ENCODE data around the gene GTF3C2. TPM values are rescaled to one million over a fixed set of nuclear protein-coding genes. Genes with fewer than 3 reads are reported as not detected.

The GTF3C2 gene, protein sequence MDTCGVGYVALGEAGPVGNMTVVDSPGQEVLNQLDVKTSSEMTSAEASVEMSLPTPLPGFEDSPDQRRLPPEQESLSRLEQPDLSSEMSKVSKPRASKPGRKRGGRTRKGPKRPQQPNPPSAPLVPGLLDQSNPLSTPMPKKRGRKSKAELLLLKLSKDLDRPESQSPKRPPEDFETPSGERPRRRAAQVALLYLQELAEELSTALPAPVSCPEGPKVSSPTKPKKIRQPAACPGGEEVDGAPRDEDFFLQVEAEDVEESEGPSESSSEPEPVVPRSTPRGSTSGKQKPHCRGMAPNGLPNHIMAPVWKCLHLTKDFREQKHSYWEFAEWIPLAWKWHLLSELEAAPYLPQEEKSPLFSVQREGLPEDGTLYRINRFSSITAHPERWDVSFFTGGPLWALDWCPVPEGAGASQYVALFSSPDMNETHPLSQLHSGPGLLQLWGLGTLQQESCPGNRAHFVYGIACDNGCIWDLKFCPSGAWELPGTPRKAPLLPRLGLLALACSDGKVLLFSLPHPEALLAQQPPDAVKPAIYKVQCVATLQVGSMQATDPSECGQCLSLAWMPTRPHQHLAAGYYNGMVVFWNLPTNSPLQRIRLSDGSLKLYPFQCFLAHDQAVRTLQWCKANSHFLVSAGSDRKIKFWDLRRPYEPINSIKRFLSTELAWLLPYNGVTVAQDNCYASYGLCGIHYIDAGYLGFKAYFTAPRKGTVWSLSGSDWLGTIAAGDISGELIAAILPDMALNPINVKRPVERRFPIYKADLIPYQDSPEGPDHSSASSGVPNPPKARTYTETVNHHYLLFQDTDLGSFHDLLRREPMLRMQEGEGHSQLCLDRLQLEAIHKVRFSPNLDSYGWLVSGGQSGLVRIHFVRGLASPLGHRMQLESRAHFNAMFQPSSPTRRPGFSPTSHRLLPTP
- 109 TPM in 2 replicates for total RNA-seq (2021)
- long read RNA-seq, transcript GTF3C2-201 (19 exons, 3,882 nt) = major isoform, 53 of 154 reads
- long read RNA-seq, partial matches to known transcripts = 39 of 154 reads
- long read RNA-seq, other reads (novel, unspliced or antisense) = 58 of 154 reads

DNA sequence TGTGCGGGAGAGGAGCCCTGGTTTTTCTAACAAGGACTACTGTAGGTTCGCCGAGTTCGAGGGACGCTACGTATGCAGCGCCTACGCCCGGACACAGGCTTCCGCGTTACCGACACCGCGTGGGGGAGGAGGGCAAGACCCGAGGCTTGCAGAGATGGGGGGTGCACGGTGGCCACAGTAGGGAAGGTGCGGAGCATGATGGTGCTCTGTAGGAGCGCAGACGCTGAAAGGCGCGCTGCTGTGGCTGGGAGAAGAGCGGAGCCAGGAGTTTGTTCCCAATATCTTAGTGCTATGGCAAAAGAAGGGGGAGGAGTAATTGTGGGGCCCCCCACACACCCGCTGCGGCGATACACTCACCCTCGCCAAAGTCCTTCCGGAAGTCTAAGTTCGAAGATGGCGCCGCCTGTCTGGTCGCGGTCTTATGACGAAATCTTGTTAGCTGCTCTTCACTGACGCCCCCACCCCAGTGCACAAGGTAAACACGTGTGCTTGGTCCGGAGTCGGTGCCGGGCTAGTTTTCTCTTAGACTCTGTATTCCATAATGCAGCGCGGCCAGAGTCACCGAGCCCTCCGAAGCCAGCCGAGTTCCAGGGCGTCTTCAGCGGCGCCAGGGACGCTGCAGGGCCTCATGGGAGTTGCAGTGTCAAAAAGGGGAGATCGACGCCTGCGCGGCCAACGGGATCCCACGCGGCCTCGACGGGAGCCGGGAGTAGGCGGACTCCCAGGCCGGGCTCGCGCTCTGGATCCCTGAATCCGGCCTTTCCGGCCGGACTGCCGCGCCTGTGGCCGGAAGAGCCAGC, at the start of gene GTF3C2:
TSS of gene GTF3C2 (minus strand) at position 383 of the 800 bp plus-strand sequence. CDS start 13,210 bp downstream, outside the sequence.
- H2BK5ac ChIP-seq (ENCODE audit: insufficient read length, low read length) = peak within 1 kb of the TSS; percentile 73
- no peaks in the 10 kb centered on the region for H3K27me3 ChIP-seq (ENCODE audit: insufficient read depth, low read length)
- no peaks in the 10 kb centered on the region for H3K27me3 Mint-ChIP-seq (ENCODE audit: low read depth)
- peak within 1 kb of the TSS; percentile 98 for H3K14ac ChIP-seq (ENCODE audit: insufficient read depth, low read length)
- H3K9ac ChIP-seq (ENCODE audit: extremely low read depth, insufficient read length, low read length) = peak within 1 kb of the TSS; percentile 95
- no peak within 1 kb of the TSS for H2BK12ac ChIP-seq (ENCODE audit: insufficient read length, low read depth, low read length)
- no CpG with 5 or more reads among the region's 67 CpGs for WGBS (ENCODE audit: extremely low coverage, insufficient read length, low lambda C conversion rate)
- H3K9me3 Mint-ChIP-seq = peaks cover 12 to 16% of the 10 kb centered on the region in 2 experiments
- H3K18ac ChIP-seq (ENCODE audit: insufficient read length, low read depth, low read length) = peak within 1 kb of the TSS; percentile 97
- H3K4me2 ChIP-seq (ENCODE audit: insufficient read depth, insufficient read length, low read length) = peak within 1 kb of the TSS; percentile 81
- H2AK5ac ChIP-seq (ENCODE audit: insufficient read length, low read length) = no peak within 1 kb of the TSS
- peak within 1 kb of the TSS; percentile 56; the same call in 1 of the 2 replicates for H3K4ac ChIP-seq (ENCODE audit: low read depth, low read length)
- peak within 1 kb of the TSS; percentile 97 to 100 for H3K4me3 Mint-ChIP-seq
- H3K27ac ChIP-seq (ENCODE audit: insufficient read length, low read depth, low read length) = peak within 1 kb of the TSS; percentile 91
- H3K23me2 ChIP-seq (ENCODE audit: insufficient read length, low read depth, low read length, poor library complexity, severe bottlenecking) = no peaks in the 10 kb centered on the region
- H2BK15ac ChIP-seq (ENCODE audit: low read depth, low read length) = no peak within 1 kb of the TSS; the same call in 1 of the 2 replicates
- peak within 1 kb of the TSS; percentile 83 for H2BK120ac ChIP-seq (ENCODE audit: low read depth, low read length, poor library complexity, severe bottlenecking)
- H2AFZ ChIP-seq (ENCODE audit: low read length) = no peak within 1 kb of the TSS
- no peak within 1 kb of the TSS for H3T11ph ChIP-seq (ENCODE audit: low read length)
- no peaks in the 10 kb centered on the region for H4K20me1 ChIP-seq (ENCODE audit: control insufficient read depth, insufficient read depth, insufficient read length)
- no peak within 1 kb of the TSS for H4K91ac ChIP-seq (ENCODE audit: insufficient read length, low read depth, low read length)
- H4K5ac ChIP-seq (ENCODE audit: insufficient read length, low read depth, low read length) = peak within 1 kb of the TSS; percentile 85
- peaks cover 26% of the 10 kb centered on the region; the same call in 1 of the 2 replicates for H3K79me2 ChIP-seq (ENCODE audit: insufficient read depth, low read length)
- H3K4me1 Mint-ChIP-seq = peaks cover 16 to 43% of the 10 kb centered on the region in 2 experiments
- peak; percentile 96 for DNase-seq
- TF ChIP-seq, protein P1, sequence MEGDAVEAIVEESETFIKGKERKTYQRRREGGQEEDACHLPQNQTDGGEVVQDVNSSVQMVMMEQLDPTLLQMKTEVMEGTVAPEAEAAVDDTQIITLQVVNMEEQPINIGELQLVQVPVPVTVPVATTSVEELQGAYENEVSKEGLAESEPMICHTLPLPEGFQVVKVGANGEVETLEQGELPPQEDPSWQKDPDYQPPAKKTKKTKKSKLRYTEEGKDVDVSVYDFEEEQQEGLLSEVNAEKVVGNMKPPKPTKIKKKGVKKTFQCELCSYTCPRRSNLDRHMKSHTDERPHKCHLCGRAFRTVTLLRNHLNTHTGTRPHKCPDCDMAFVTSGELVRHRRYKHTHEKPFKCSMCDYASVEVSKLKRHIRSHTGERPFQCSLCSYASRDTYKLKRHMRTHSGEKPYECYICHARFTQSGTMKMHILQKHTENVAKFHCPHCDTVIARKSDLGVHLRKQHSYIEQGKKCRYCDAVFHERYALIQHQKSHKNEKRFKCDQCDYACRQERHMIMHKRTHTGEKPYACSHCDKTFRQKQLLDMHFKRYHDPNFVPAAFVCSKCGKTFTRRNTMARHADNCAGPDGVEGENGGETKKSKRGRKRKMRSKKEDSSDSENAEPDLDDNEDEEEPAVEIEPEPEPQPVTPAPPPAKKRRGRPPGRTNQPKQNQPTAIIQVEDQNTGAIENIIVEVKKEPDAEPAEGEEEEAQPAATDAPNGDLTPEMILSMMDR (conservative IDR thresholded peaks at IDR 0.05) = no peak
- H2BK20ac ChIP-seq (ENCODE audit: low read depth, low read length, poor library complexity, severe bottlenecking) = no peak within 1 kb of the TSS
- no peak within 1 kb of the TSS for H3K23ac ChIP-seq (ENCODE audit: insufficient read length, low read depth, low read length)
- peak within 1 kb of the TSS; percentile 100 for H3K27ac Mint-ChIP-seq
- H3K36me3 Mint-ChIP-seq (ENCODE audit: insufficient read depth in 1 of 3, low read depth in 3 of 3) = peaks cover 17 to 27% (median 17%) of the 10 kb centered on the region in 3 experiments
- H3K79me1 ChIP-seq (ENCODE audit: insufficient read depth, low read depth, low read length, poor library complexity, severe bottlenecking) = peaks cover 4% of the 10 kb centered on the region
- H4K8ac ChIP-seq (replicated peaks; ENCODE audit: insufficient read length, low read depth, low read length) = peak within 1 kb of the TSS; percentile 78
- peak within 1 kb of the TSS; percentile 84 for H3K56ac ChIP-seq (ENCODE audit: insufficient read length, low read depth, low read length)
- H3K4me1 ChIP-seq (ENCODE audit: insufficient read depth, low read length) = peaks cover 2% of the 10 kb centered on the region; the same call in 1 of the 2 replicates
- no peaks in the 10 kb centered on the region for H3K9me3 ChIP-seq (ENCODE audit: control insufficient read depth, low read depth, low read length)
